HepG2 (cell line): ENCODE measurements around the gene AZU1. TPM values are rescaled to one million over a fixed set of nuclear protein-coding genes. Genes with fewer than 3 reads are reported as not detected.

Experiments used
- ATAC-seq: fragments of 200-7000 bp; cut with Tn5 transposase; 3 replicates; pipeline ENCODE4 v1.9.1; 2020; ENCODE audit warnings: mild to moderate bottlenecking, moderate library complexity
- BruUV-seq: library from RNA; stranded (reverse); fragments of 400-500 nt; replicated peaks from 2 replicates; lab custom pipeline; 2021; lab: Mats Ljungman, UMichigan
- CTCF ChIA-PET: fragments of 300-600 bp; formaldehyde crosslinking; extraction: SDS; loops from one replicate; lab custom pipeline; 2021; ENCODE audit warnings: low total read pairs, inconsistent platforms, low intra/inter-chr PET ratio; lab: Yijun Ruan, JAX
- POLR2A ChIA-PET: fragments of 350-600 bp; sonication (Branson Sonifier 250); formaldehyde crosslinking; loops from one replicate; lab custom pipeline; 2020; ENCODE audit warnings: antibody characterized with exemption, inconsistent platforms; lab: Yijun Ruan, JAX
- DNase-seq: peaks from one replicate; pipeline ENCODE4 v3.0.0-alpha.2; 2015; ENCODE audit warnings: low spot score
- FAIRE-seq: peaks from 3 replicates; lab custom pipeline; 2011; peaks lifted over from hg19 to GRCh38; lab: Jason Lieb, UNC
- H2AFZ ChIP-seq: one replicate; pipeline ENCODE4 v1.6.1; 2011; ENCODE audit warnings: low read length, inconsistent platforms
- H3K27ac ChIP-seq: fragments of 300-600 bp; 3 replicates; pipeline ENCODE4 v1.8.0; 2011; ENCODE audit warnings: mixed run types, mild to moderate bottlenecking, mixed read lengths, low read length, inconsistent platforms; ENCODE audit not compliant: insufficient read depth; ENCODE audit errors: extremely low read length
- H3K27me3 ChIP-seq, 2 experiments: fragments of 200-600 bp in 1 of 2; 2 replicates in 1 of 2; 3 replicates in 1 of 2; pipeline versions ENCODE4 v1.6.0 to v1.8.0; 2011; ENCODE audit warnings: low read length in 2 of 2, mild to moderate bottlenecking in 2 of 2, moderate library complexity in 2 of 2, inconsistent platforms in 1 of 2; ENCODE audit not compliant: insufficient read depth in 2 of 2, control insufficient read depth in 1 of 2
- H3K36me3 ChIP-seq, 2 experiments: fragments of 200-600 bp in 1 of 2; replicated peaks in 1 of 2; 2 replicates in 1 of 2; 3 replicates in 1 of 2; pipeline versions ENCODE4 v1.5.1 to v1.8.0; 2011; ENCODE audit warnings: low read length in 2 of 2, inconsistent platforms in 1 of 2; ENCODE audit not compliant: insufficient read depth in 2 of 2, control insufficient read depth in 1 of 2
- H3K4me1 ChIP-seq: 2 replicates; pipeline ENCODE4 v1.5.1; 2012; ENCODE audit warnings: low read length, inconsistent platforms; ENCODE audit not compliant: insufficient read depth
- H3K4me2 ChIP-seq: 2 replicates; pipeline ENCODE4 v1.6.0; 2011; ENCODE audit warnings: low read depth, low read length, inconsistent platforms
- H3K4me3 ChIP-seq, 3 experiments: fragments of 200-600 bp in 1 of 3; sonication (generic), shearing (Covaris generic) in 1 of 3; replicated peaks in 1 of 3; 2 replicates each; pipeline ENCODE4 v1.5.1; 2011 to 2016; ENCODE audit warnings: low read length in 3 of 3, inconsistent platforms in 2 of 3, low read depth in 2 of 3, mild to moderate bottlenecking in 2 of 3, control low read depth in 1 of 3, mixed read lengths in 1 of 3; ENCODE audit not compliant: insufficient read depth in 1 of 3
- H3K79me2 ChIP-seq: one replicate; pipeline ENCODE4 v1.6.1; 2011; ENCODE audit warnings: low read length, inconsistent platforms; ENCODE audit not compliant: insufficient read depth
- H3K9ac ChIP-seq: 2 replicates; pipeline ENCODE4 v1.6.0; 2011; ENCODE audit warnings: mild to moderate bottlenecking, low read depth, low read length, inconsistent platforms; ENCODE audit not compliant: insufficient read depth
- H3K9me3 ChIP-seq: 2 replicates; pipeline ENCODE4 v1.5.1; 2012; ENCODE audit warnings: mild to moderate bottlenecking, low read length
- H4K20me1 ChIP-seq: 2 replicates; pipeline ENCODE4 v1.6.0; 2011; ENCODE audit warnings: inconsistent platforms, mild to moderate bottlenecking, low read length, moderate library complexity; ENCODE audit not compliant: insufficient read depth
- AGO2 ChIP-seq: fragments of 200-400 bp; formaldehyde crosslinking; optimal IDR thresholded peaks from 2 replicates; pipeline ENCODE3; 2017; ENCODE audit warnings: mild to moderate bottlenecking, low read depth, low read length, moderate library complexity
- KAT7 ChIP-seq: IDR thresholded peaks from 2 replicates; pipeline ENCODE4 v1.6.1; 2018; ENCODE audit warnings: borderline replicate concordance, missing compliant biosample characterization
- NFYB ChIP-seq: sonication (generic); formaldehyde crosslinking; IDR thresholded peaks from 2 replicates; pipeline ENCODE4 v1.4.0; 2020; ENCODE audit warnings: missing genetic modification reagents
- POLR2A ChIP-seq, 2 experiments: IDR thresholded peaks; 2 replicates each; pipeline ENCODE4 v1.6.1; 2011; ENCODE audit warnings: low read depth in 2 of 2, low read length in 2 of 2, mild to moderate bottlenecking in 1 of 2, moderate library complexity in 1 of 2; ENCODE audit not compliant: insufficient read depth in 1 of 2
- ZBTB38 ChIP-seq: sonication (generic); formaldehyde crosslinking; IDR thresholded peaks from 2 replicates; pipeline ENCODE4 v1.5.1; 2020; ENCODE audit warnings: mild to moderate bottlenecking, missing genetic modification reagents
- WGBS: methylation state at CpG from one replicate; pipeline ENCODE4 v1.1.6; 2017; ENCODE audit warnings: low lambda C conversion rate; 5-methylcytosine and 5-hydroxymethylcytosine counted together
- in situ Hi-C: cut with HindIII; loops from 2 replicates; pipeline ENCODE4 v1.10.0; 2017; ENCODE audit warnings: low pct_unique_long_range_greater_than_20kb; ENCODE audit not compliant: extremely low pct_ligation_motif_present
- intact Hi-C: fragments of 100-400 bp; cut with micrococcal nuclease; formaldehyde crosslinking; loops from one replicate; pipeline ENCODE4 v1.10.0; 2022; ENCODE audit not compliant: unreplicated experiment
- polyA plus RNA-seq, 8 experiments: library from polyadenylated mRNA; depleted of rRNA in 3 of 8; stranded (reverse) in 7 of 8; unstranded in 1 of 8; fragments of >200 nt; fragmentation: Illumina TruSeq in 4 of 8; extraction: Trizol in 4 of 8; gene quantifications; 2 replicates each; pipeline versions ENCODE4 v1.2.1 to v1.2.3, GENCODE V29; 2011 to 2016; ENCODE audit warnings: low read depth in 4 of 8, missing spikeins in 1 of 8, mixed read lengths in 1 of 8; ENCODE audit not compliant: insufficient read depth in 1 of 8
- total RNA-seq, 5 experiments: library from RNA; depleted of rRNA; stranded (reverse); fragments of >200 nt; fragmentation: Illumina TruSeq; extraction: Trizol; gene quantifications; 2 replicates each; pipeline ENCODE4 v1.2.3, GENCODE V29; 2016; ENCODE audit warnings: low read depth in 1 of 5
- TF ChIP-seq, protein P1 (sequence below): sonication (generic); formaldehyde crosslinking; IDR thresholded peaks from 2 replicates; pipeline ENCODE4 v1.5.1; 2020; ENCODE audit warnings: missing genetic modification reagents, mild to moderate bottlenecking, borderline replicate concordance
- TF ChIP-seq, protein P2 (sequence below): sonication (generic); formaldehyde crosslinking; IDR thresholded peaks from 2 replicates; pipeline ENCODE4 v1.5.0; 2020; ENCODE audit warnings: missing genetic modification reagents, mild to moderate bottlenecking, borderline replicate concordance

AZU1 gene
- total and polyA plus RNA-seq, 2 of the 13 experiments (the other 11 are each of a cell fraction or from before 2014, with no cell fraction given): not detected

DNA sequence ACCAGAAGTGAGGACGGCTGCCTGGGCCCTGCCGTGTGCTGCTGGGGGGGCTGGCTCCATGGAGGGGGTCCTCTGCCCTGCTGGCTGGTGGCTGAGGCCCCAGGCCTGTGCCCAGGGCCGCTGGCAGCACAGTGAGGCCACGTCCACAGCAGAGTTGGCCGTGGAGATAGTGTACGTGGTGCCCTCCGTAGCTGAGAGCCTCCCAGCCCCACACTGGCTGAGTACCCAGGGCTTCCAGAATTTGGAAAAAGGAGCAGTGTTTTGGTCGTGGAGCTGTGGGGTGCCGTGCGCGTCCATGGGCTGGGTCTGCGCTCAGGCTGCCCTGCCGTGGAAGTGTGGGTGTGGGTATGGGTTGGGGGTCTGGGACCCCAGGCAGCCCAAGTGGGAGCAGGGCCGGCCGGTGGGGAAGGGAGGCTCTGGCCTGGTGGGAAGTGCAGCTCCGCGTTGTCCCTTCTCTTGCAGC is 24.5 kb upstream of the AZU1 start (continued):
- peak; percentile 78 for TF ChIP-seq AGO2

DNA sequence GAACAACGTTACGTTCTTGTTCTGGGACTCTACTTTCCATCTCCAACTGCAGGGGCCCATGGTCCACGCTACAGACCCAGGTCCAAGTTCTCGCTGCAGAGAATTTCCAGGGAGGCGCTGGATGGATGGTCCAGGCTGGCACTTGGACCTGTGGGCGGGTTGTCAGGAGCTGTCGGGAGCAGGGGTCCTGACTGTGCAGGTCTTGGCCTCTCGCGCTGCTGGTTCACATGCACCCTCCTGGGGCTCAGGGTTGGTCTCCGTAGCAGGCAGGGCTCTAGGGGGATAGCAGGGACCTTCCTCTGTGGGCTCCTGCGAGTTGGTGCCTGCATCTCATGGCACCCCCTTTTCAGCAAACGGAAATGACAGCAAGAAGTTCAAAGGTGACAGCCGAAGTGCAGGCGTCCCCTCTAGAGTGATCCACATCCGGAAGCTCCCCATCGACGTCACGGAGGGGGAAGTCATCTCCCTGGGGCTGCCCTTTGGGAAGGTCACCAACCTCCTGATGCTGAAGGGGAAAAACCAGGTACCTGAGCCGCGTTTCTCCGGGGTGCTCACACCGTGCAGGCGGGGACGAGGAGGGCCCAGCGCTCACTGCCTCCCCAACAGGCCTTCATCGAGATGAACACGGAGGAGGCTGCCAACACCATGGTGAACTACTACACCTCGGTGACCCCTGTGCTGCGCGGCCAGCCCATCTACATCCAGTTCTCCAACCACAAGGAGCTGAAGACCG is 23.8 kb upstream of the AZU1 start:
- peaks cover 86% of the 10 kb centered on the region for H3K79me2 ChIP-seq
- BruUV-seq: no TSS peak
- no peak overlapping the region for H3K9ac ChIP-seq
- no peak overlapping the region for H3K4me3 ChIP-seq
- 96% methylated on average over 24 of the region's 31 CpGs for WGBS
- no peak overlapping the region for H3K27ac ChIP-seq
- peaks cover 51 to 87% of the 10 kb centered on the region in 2 experiments; a peak in 4 of 5 replicates for H3K36me3 ChIP-seq
- POLR2A ChIA-PET: no interaction called here
- H3K4me1 ChIP-seq: peaks cover 35% of the 10 kb centered on the region
- H3K4me2 ChIP-seq: no peak overlapping the region
- no peak for ATAC-seq
- in situ Hi-C loops: no loop called here
- peaks cover 89% of the 10 kb centered on the region for H4K20me1 ChIP-seq
- intact Hi-C loops: no loop called here
- TF ChIP-seq KAT7 (CRISPR knock-in tag): no peak
- peak; percentile 10 for TF ChIP-seq AGO2
- TF ChIP-seq, protein P1, sequence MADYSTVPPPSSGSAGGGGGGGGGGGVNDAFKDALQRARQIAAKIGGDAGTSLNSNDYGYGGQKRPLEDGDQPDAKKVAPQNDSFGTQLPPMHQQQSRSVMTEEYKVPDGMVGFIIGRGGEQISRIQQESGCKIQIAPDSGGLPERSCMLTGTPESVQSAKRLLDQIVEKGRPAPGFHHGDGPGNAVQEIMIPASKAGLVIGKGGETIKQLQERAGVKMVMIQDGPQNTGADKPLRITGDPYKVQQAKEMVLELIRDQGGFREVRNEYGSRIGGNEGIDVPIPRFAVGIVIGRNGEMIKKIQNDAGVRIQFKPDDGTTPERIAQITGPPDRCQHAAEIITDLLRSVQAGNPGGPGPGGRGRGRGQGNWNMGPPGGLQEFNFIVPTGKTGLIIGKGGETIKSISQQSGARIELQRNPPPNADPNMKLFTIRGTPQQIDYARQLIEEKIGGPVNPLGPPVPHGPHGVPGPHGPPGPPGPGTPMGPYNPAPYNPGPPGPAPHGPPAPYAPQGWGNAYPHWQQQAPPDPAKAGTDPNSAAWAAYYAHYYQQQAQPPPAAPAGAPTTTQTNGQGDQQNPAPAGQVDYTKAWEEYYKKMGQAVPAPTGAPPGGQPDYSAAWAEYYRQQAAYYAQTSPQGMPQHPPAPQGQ (CRISPR knock-in tag): no peak
- TF ChIP-seq ZBTB38 (CRISPR knock-in tag): 0 out of 2 replicates have a peak, but pooled peaks have one; percentile 42
- TF ChIP-seq, protein P2, sequence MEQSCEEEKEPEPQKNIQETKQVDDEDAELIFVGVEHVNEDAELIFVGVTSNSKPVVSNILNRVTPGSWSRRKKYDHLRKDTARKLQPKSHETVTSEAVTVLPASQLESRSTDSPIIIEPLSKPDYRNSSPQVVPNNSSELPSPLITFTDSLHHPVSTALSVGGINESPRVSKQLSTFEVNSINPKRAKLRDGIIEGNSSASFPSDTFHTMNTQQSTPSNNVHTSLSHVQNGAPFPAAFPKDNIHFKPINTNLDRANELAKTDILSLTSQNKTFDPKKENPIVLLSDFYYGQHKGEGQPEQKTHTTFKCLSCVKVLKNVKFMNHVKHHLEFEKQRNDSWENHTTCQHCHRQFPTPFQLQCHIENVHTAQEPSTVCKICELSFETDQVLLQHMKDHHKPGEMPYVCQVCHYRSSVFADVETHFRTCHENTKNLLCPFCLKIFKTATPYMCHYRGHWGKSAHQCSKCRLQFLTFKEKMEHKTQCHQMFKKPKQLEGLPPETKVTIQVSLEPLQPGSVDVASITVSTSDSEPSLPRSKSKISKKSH (CRISPR knock-in tag): 0 out of 2 replicates have a peak, but pooled peaks have one; percentile 23
- TF ChIP-seq POLR2A (IDR thresholded peaks at IDR 0.05; ENCODE audit: insufficient read depth in 1 of 2, low read depth in 2 of 2, low read length in 2 of 2): peak in 1 of 2 experiments; percentile 39; a peak in 1 of 4 replicates
- no peak for TF ChIP-seq NFYB (CRISPR knock-in tag)
- TF ChIP-seq, all 625 proteins: peak for 4
- DNase-seq: no peak
- Histone ChIP-seq H3K27me3 (no peaks in the 10 kb centered on the region; a peak in 1 of 5 replicates), H2AFZ (no peak overlapping the region), H3K9me3 (no peaks in the 10 kb centered on the region)
- no peak for FAIRE-seq
- CTCF ChIA-PET: no interaction called here
